HepG2 (cell line): ENCODE data around the gene TMEM80. TPM values are rescaled to one million over a fixed set of nuclear protein-coding genes. Genes with fewer than 3 reads are reported as not detected.
A peak's percentile ranks its signal among the peaks of the same experiment; 100 is the strongest.

Source experiments
- ASH2L ChIP-seq: fragments of 300-600, 200-600 bp; sonication (generic); IDR thresholded peaks from 2 replicates; pipeline ENCODE4 v1.7.0; 2017; ENCODE audit warnings: low read depth, mild to moderate bottlenecking, moderate library complexity, mixed read lengths, low read length; ENCODE audit not compliant: insufficient read length
- CHD4 ChIP-seq: fragments of 200-600 bp; sonication (generic); IDR thresholded peaks from 2 replicates; pipeline ENCODE4 v1.7.0; 2017; ENCODE audit warnings: mild to moderate bottlenecking, low read length, borderline replicate concordance
- GRHL1 ChIP-seq: sonication (generic); formaldehyde crosslinking; conservative IDR thresholded peaks from 2 replicates; pipeline ENCODE4 v1.8.0; 2022; ENCODE audit warnings: missing genetic modification reagents
- HCFC1 ChIP-seq: fragments of 150-350 bp; IDR thresholded peaks from 2 replicates; pipeline ENCODE4 v1.6.1; 2014; ENCODE audit warnings: low read depth, low read length
- MED1 ChIP-seq: sonication (generic); formaldehyde crosslinking; IDR thresholded peaks from 2 replicates; pipeline ENCODE4 v1.4.0; 2020; ENCODE audit warnings: missing genetic modification reagents
- MNT ChIP-seq: fragments of 450-650 bp; IDR thresholded peaks from 2 replicates; pipeline ENCODE4 v1.6.1; 2016
- NFIB ChIP-seq: sonication (generic); formaldehyde crosslinking; IDR thresholded peaks from 2 replicates; pipeline ENCODE4 v1.9.0; 2021; ENCODE audit warnings: missing genetic modification reagents, mild to moderate bottlenecking, borderline replicate concordance
- NONO ChIP-seq, 2 experiments: fragments of 450-650 bp in 1 of 2; sonication (generic) in 1 of 2; formaldehyde crosslinking in 1 of 2; IDR thresholded peaks in 1 of 2; conservative IDR thresholded peaks in 1 of 2; 2 replicates each; pipeline versions ENCODE4 v1.6.1 to v1.8.0; 2017 to 2022; ENCODE audit warnings: mild to moderate bottlenecking in 1 of 2, missing genetic modification reagents in 1 of 2, moderate library complexity in 1 of 2
- NR1H2 ChIP-seq: sonication (generic); formaldehyde crosslinking; IDR thresholded peaks from 2 replicates; pipeline ENCODE4 v1.8.1; 2022; ENCODE audit warnings: low read depth, missing genetic modification reagents, borderline replicate concordance
- PBX2 ChIP-seq: IDR thresholded peaks from 2 replicates; pipeline ENCODE4 v1.6.1; 2016; ENCODE audit warnings: control low read depth
- POLR2A ChIP-seq, 2 experiments: IDR thresholded peaks; 2 replicates each; pipeline ENCODE4 v1.6.1; 2011; ENCODE audit warnings: low read depth in 2 of 2, low read length in 2 of 2, mild to moderate bottlenecking in 1 of 2, moderate library complexity in 1 of 2; ENCODE audit not compliant: insufficient read depth in 1 of 2
- RFX1 ChIP-seq: fragments of 450-650 bp; IDR thresholded peaks from 2 replicates; pipeline ENCODE4 v1.6.1; 2017
- RNF2 ChIP-seq: fragments of 450-650 bp; conservative IDR thresholded peaks from 2 replicates; pipeline ENCODE4 v1.6.1; 2016; ENCODE audit warnings: low read depth
- ZBTB3 ChIP-seq: sonication (generic); formaldehyde crosslinking; IDR thresholded peaks from 2 replicates; pipeline ENCODE4 v1.4.0; 2020; ENCODE audit warnings: low read depth, mild to moderate bottlenecking, moderate library complexity, missing genetic modification reagents, borderline replicate concordance
- ZKSCAN1 ChIP-seq: fragments of 150-350 bp; IDR thresholded peaks from 2 replicates; pipeline ENCODE4 v1.6.1; 2014; ENCODE audit warnings: low read length
- ZMAT3 ChIP-seq: sonication (generic); formaldehyde crosslinking; conservative IDR thresholded peaks from 2 replicates; pipeline ENCODE4 v1.7.0; 2021; ENCODE audit warnings: missing genetic modification reagents
- ZNF136 ChIP-seq: sonication (generic); formaldehyde crosslinking; IDR thresholded peaks from 2 replicates; pipeline ENCODE4 v1.8.1; 2022; ENCODE audit warnings: low read depth, mild to moderate bottlenecking, moderate library complexity, missing genetic modification reagents
- ZNF160 ChIP-seq: sonication (generic); formaldehyde crosslinking; IDR thresholded peaks from 2 replicates; pipeline ENCODE4 v1.8.0; 2022; ENCODE audit warnings: mild to moderate bottlenecking, inconsistent platforms, missing genetic modification reagents
- ZNF33B ChIP-seq: sonication (generic); formaldehyde crosslinking; IDR thresholded peaks from 2 replicates; pipeline ENCODE4 v1.5.1; 2020; ENCODE audit warnings: mild to moderate bottlenecking, missing genetic modification reagents
- ZNF383 ChIP-seq: sonication (generic); formaldehyde crosslinking; IDR thresholded peaks from 2 replicates; pipeline ENCODE4 v1.4.0; 2020; ENCODE audit warnings: missing genetic modification reagents, mild to moderate bottlenecking, borderline replicate concordance
- ZNF503 ChIP-seq: sonication (generic); formaldehyde crosslinking; IDR thresholded peaks from 2 replicates; pipeline ENCODE4 v1.4.0; 2020; ENCODE audit warnings: missing genetic modification reagents
- ZSCAN5A ChIP-seq: sonication (generic); formaldehyde crosslinking; IDR thresholded peaks from 2 replicates; pipeline ENCODE4 v1.8.0; 2022; ENCODE audit warnings: mild to moderate bottlenecking, missing genetic modification reagents, borderline replicate concordance
- polyA plus RNA-seq, 8 experiments: library from polyadenylated mRNA; depleted of rRNA in 3 of 8; stranded (reverse) in 7 of 8; unstranded in 1 of 8; fragments of >200 nt; fragmentation: Illumina TruSeq in 4 of 8; extraction: Trizol in 4 of 8; gene quantifications; 2 replicates each; pipeline versions ENCODE4 v1.2.1 to v1.2.3, GENCODE V29; 2011 to 2016; ENCODE audit warnings: low read depth in 4 of 8, missing spikeins in 1 of 8, mixed read lengths in 1 of 8; ENCODE audit not compliant: insufficient read depth in 1 of 8
- total RNA-seq, 5 experiments: library from RNA; depleted of rRNA; stranded (reverse); fragments of >200 nt; fragmentation: Illumina TruSeq; extraction: Trizol; gene quantifications; 2 replicates each; pipeline ENCODE4 v1.2.3, GENCODE V29; 2016; ENCODE audit warnings: low read depth in 1 of 5

The TMEM80 gene
- total and polyA plus RNA-seq, 2 of the 13 experiments (the other 11 are each of a cell fraction or from before 2014, with no cell fraction given): 5.6 to 17.1 TPM

- TF ChIP-seq ZNF33B: no peak
- TF ChIP-seq ASH2L: peak; percentile 80
- TF ChIP-seq ZBTB3: no peak
- no peak for TF ChIP-seq CHD4
- no peak for TF ChIP-seq RFX1
- no peak for TF ChIP-seq HCFC1
- TF ChIP-seq GRHL1 (CRISPR knock-in tag): no peak
- TF ChIP-seq RNF2: peak; percentile 45; the same call in 1 of the 2 replicates
- TF ChIP-seq NFIB (CRISPR knock-in tag): no peak
- peak; percentile 82 for TF ChIP-seq ZMAT3 (CRISPR knock-in tag)
- TF ChIP-seq NONO (IDR thresholded peaks at IDR 0.05): no peak
- peak; percentile 55 for TF ChIP-seq NONO (CRISPR knock-in tag; conservative IDR thresholded peaks at IDR 0.05)
- TF ChIP-seq ZKSCAN1: no peak
- TF ChIP-seq ZNF136: peak; percentile 25; the same call in 1 of the 2 replicates
- TF ChIP-seq ZNF383 (CRISPR knock-in tag): no peak
- TF ChIP-seq MNT: no peak
- no peak; the same call in none of the 2 replicates for TF ChIP-seq ZNF160 (CRISPR knock-in tag)
- TF ChIP-seq PBX2 (CRISPR knock-in tag): no peak
- 0 out of 2 replicates have a peak, but pooled peaks have one; percentile 25 for TF ChIP-seq ZNF503
- peak; percentile 33 to 82; a peak in 2 of 4 replicates for TF ChIP-seq POLR2A (IDR thresholded peaks at IDR 0.05; ENCODE audit: insufficient read depth in 1 of 2, low read depth in 2 of 2, low read length in 2 of 2)
- TF ChIP-seq MED1 (CRISPR knock-in tag): no peak; the same call in 1 of the 2 replicates
- TF ChIP-seq ZSCAN5A (CRISPR knock-in tag): no peak
- no peak for TF ChIP-seq NR1H2 (CRISPR knock-in tag)
Measured at GRCh38 chr11:747158-748006, 51.8 kb downstream of the TMEM80 start, which contains the start of gene TALDO1 (continued).
